ENCODE data around the gene GNAT1. TPM values are rescaled to one million over a fixed set of nuclear protein-coding genes. Genes with fewer than 3 reads are reported as not detected.

Gene GNAT1
- total and polyA plus RNA-seq, 2 of the 13 experiments (the other 11 are each of a cell fraction or from before 2014, with no cell fraction given): 0.15 TPM; not detected in 1

- no peak for TF ChIP-seq ZHX2 (IDR thresholded peaks at IDR 0.05; ENCODE audit: low read depth)
- no peak for TF ChIP-seq ZHX2 (CRISPR knock-in tag; IDR thresholded peaks at IDR 0.05; ENCODE audit: borderline replicate concordance)
- no peak for TF ChIP-seq ZNF747 (CRISPR knock-in tag; IDR thresholded peaks at IDR 0.05; ENCODE audit: borderline replicate concordance)
- 0 out of 2 replicates have a peak, but pooled peaks have one; percentile 36 for TF ChIP-seq EEA1 (CRISPR knock-in tag; IDR thresholded peaks at IDR 0.05; ENCODE audit: borderline replicate concordance)
- no peak for TF ChIP-seq ZNF484 (CRISPR knock-in tag; IDR thresholded peaks at IDR 0.05; ENCODE audit: borderline replicate concordance, low read depth)
- no peak for TF ChIP-seq JDP2 (CRISPR knock-in tag; IDR thresholded peaks at IDR 0.05; ENCODE audit: borderline replicate concordance)
- no peak for TF ChIP-seq ATM (IDR thresholded peaks at IDR 0.05; ENCODE audit: borderline replicate concordance)
- TF ChIP-seq MXD4 (CRISPR knock-in tag; IDR thresholded peaks at IDR 0.05): no peak
- TF ChIP-seq LBX2 (CRISPR knock-in tag; IDR thresholded peaks at IDR 0.05; ENCODE audit: borderline replicate concordance): peak; percentile 15; the same call in 1 of the 2 replicates
- no peak for TF ChIP-seq MIER2 (CRISPR knock-in tag; IDR thresholded peaks at IDR 0.05)
Observed at GRCh38 chr3:50226888-50227389, 35.5 kb downstream of the GNAT1 start (continued).

All from HepG2 (cell line).